Measurements from ENCODE around the gene COL6A6. TPM values are rescaled to one million over a fixed set of nuclear protein-coding genes. Genes with fewer than 3 reads are reported as not detected.
"Not testable (repeated sequence)": the region's sequence is repeated elsewhere in the genome, so short reads cannot be mapped to it uniquely, and the experiment has no call there.

COL6A6 gene
- total RNA-seq, 1 donor from 2014 or later, result not detected

GRCh38 chr3:130529486-130530215 lies 12.7 kb downstream of the COL6A6 start:
- no peak for DNase-seq (ENCODE audit: low read depth, low spot score)

- DNase-seq (ENCODE audit: low read depth, low spot score), result no peak
These were observed 16.3 kb downstream of the COL6A6 start for GRCh38 chr3:130533247-130533646.

DNA sequence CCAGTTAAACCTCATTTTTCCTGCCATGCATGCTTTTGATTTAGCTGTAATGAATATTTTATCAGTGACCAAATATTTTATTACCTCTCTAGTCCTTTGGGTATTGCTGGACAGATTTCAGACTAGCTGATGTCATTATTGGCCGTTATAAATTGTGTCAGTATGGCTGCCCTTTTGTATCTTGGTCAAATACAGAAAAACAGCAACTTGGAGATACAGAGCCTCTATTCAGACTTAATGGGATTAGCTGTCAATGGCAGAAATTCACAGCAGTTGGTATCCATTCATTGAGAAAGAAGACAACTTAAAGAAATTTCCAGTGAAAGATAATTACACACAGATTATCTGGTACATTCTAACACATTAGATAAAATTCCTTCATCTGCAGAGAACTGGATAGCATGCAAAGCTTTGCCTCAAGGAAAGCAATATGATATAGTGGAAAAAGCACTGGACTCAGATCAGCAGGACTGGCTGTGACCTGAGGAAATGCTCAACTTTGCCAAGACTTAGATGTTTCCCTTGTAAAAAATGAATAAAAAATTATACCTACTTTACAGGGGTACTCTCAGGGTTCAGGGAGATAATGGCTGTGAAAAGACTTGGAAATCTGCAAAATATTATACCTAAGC lies 20.8 kb downstream of the COL6A6 start:
- no peak for DNase-seq (ENCODE audit: low read depth, low spot score)

- DNase-seq (ENCODE audit: low read depth, low spot score), result peak; percentile 3
These were observed 22.0 kb downstream of the COL6A6 start for GRCh38 chr3:130539005-130539404.

DNA sequence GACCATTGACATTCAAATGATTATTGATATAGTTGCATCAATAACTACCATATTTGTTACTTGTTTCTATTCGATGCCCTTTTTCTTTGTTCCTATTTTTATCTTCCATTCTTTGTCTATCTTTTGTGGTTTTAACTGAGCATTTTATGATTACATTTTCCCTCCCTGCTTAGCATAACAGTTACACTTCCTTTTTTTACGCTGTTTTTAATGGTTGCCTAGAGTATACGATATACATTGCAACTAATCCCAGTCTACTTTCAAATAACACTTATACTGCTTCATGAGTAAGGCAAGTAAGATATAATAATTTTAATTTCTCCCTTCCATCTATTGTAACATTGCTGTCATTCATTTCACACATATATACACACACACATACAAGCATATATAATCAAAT lies 26.3 kb downstream of the COL6A6 start:
- DNase-seq (ENCODE audit: low read depth, low spot score), result no peak

- DNase-seq (ENCODE audit: low read depth, low spot score), result no peak
These were observed 30.1 kb downstream of the COL6A6 start for GRCh38 chr3:130546920-130547679.

DNA sequence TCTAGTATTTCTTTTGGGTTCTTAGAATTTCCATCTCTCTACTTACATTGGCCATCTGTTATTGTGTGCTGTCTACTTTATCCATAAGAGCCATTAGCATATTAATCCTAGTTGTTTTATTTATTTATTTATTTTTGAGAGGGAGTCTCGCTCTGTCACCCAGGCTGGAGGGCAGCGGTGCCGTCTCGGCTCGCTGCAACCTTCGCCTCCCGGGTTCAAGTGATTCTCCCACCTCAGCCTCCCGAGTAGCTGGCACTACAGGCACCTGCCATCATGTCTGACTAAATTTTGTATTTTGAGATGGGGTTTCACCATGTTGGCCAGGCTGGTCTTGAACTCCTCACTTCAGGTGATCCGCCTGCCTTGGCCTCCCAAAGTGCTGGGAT lies 30.7 kb downstream of the COL6A6 start:
- not testable (repeated sequence) for DNase-seq (ENCODE audit: low read depth, low spot score)

GRCh38 chr3:130548356-130548755 lies 31.4 kb downstream of the COL6A6 start:
- DNase-seq (ENCODE audit: low read depth, low spot score), result no peak

- no peak for DNase-seq (ENCODE audit: low read depth, low spot score)
These were observed 40.5 kb downstream of the COL6A6 start for GRCh38 chr3:130557336-130558035.

DNA sequence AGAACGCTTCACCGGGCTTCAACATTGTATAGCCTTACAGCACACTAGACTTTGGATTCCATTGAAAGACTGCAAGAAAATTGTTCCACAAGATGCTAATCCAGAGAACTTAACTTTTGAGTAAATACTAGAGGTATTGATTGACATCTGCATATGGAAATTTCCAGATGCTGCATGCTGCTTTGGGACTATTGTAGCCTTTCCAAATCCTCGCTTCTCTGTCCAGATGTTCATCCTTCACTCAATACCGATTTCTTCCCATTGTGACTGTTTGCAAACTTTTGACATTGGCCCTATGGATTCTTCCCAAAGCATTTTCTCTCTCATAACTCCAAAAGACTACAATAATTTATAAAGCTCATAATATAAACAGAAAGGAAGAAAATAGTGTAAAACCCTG lies 41.4 kb downstream of the COL6A6 start:
- DNase-seq (ENCODE audit: low read depth, low spot score), result no peak

GRCh38 chr3:130565224-130565623 lies 48.2 kb downstream of the COL6A6 start:
- no peak for DNase-seq (ENCODE audit: low read depth, low spot score)

Other genes with a start within 250 kb of the COL6A6 start
- gene COL6A5, start 171.5 kb upstream of the COL6A6 start, total RNA-seq, result not detected in 2 replicates
- gene PIK3R4, start 229.7 kb downstream of the COL6A6 start, total RNA-seq, result 35.4 and 37.7 TPM in 2 replicates

Data from pulmonary artery endothelial cell (primary cell).